ENCODE data around the gene CSF2RB.

DNA sequence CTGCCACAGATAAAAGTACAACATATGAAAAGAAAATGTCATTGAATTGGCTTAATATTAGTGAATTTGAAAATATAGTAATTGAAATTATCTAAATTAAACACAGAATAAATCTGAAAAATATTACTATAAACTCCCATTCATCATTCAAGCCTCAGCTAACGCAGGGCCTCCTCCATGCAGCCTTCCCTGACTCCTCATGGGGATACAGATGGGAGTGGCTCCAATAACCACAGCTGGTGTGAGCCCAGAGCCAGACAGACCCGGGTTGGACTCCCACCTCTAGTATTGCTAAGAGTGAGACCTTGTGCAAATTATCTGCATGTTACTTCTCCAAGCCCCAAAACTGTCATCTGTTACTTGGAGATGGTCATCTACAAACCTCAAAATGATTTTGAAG is 44.9 kb downstream of the CSF2RB start:
- no peak for TF ChIP-seq CTCF (IDR thresholded peaks at IDR 0.05)
- TF ChIP-seq POLR2A (IDR thresholded peaks at IDR 0.05): no peak

All from suprapubic skin (tissue), 3 donors.